Measurements from ENCODE around the gene THSD7A.

THSD7A gene

GRCh38 chr7:11379641-11380040, 452.4 kb downstream of the THSD7A start:
- no peak for FAIRE-seq

- FAIRE-seq = no peak
These were observed 455.5 kb downstream of the THSD7A start for GRCh38 chr7:11376529-11376928.

- no peak for FAIRE-seq
These were observed 457.4 kb downstream of the THSD7A start for GRCh38 chr7:11374629-11375028.

- FAIRE-seq = no peak
These were observed 458.4 kb downstream of the THSD7A start for GRCh38 chr7:11373546-11374142.

- FAIRE-seq = no peak
These were observed 462.3 kb downstream of the THSD7A start for GRCh38 chr7:11369696-11370095.

- peak; percentile 59 for FAIRE-seq
These were observed 465.9 kb downstream of the THSD7A start for GRCh38 chr7:11366118-11366517.

- FAIRE-seq = no peak
These were observed 473.4 kb downstream of the THSD7A start for GRCh38 chr7:11358637-11359036.

GRCh38 chr7:11355399-11356005, 476.5 kb downstream of the THSD7A start:
- FAIRE-seq = no peak

- no peak for FAIRE-seq
These were observed 485.7 kb downstream of the THSD7A start for GRCh38 chr7:11346302-11346701.

GRCh38 chr7:11345621-11346020, 486.4 kb downstream of the THSD7A start:
- no peak for FAIRE-seq

- peak; percentile 97 for FAIRE-seq
These were observed 488.1 kb downstream of the THSD7A start for GRCh38 chr7:11343818-11344413.

GRCh38 chr7:11343136-11343535, 488.9 kb downstream of the THSD7A start:
- FAIRE-seq = no peak

GRCh38 chr7:11341285-11341944, 490.6 kb downstream of the THSD7A start:
- no peak for FAIRE-seq

- FAIRE-seq = no peak
These were observed 495.6 kb downstream of the THSD7A start for GRCh38 chr7:11336432-11336831.

- FAIRE-seq = no peak
These were observed 496.1 kb downstream of the THSD7A start for GRCh38 chr7:11335947-11336346.

- no peak for FAIRE-seq
These were observed 499.2 kb downstream of the THSD7A start for GRCh38 chr7:11332865-11333228.

GRCh38 chr7:11332186-11332864, 499.7 kb downstream of the THSD7A start:
- FAIRE-seq = no peak

- FAIRE-seq = no peak
These were observed 500.6 kb downstream of the THSD7A start for GRCh38 chr7:11331128-11332102.

GRCh38 chr7:11330717-11331116, 501.3 kb downstream of the THSD7A start:
- FAIRE-seq = no peak

- FAIRE-seq = no peak
These were observed 501.8 kb downstream of the THSD7A start for GRCh38 chr7:11330208-11330607.

- FAIRE-seq = no peak
These were observed 502.4 kb downstream of the THSD7A start for GRCh38 chr7:11329626-11330025.

- FAIRE-seq = no peak
These were observed 503.7 kb downstream of the THSD7A start for GRCh38 chr7:11328309-11328708.

Measured in G401.6 (cell line).